MM.1S (cell line): ENCODE data around the gene CD93.

ENCODE experiments used
- DNase-seq: peaks from one replicate; pipeline ENCODE4 v3.0.0-alpha.2; 2015
- H2AFZ ChIP-seq: fragments of 300-600 bp; sonication (generic); 2 replicates; pipeline ENCODE4 v1.6.0; 2016; ENCODE audit warnings: antibody characterized with exemption, low read length
- H3F3A ChIP-seq: fragments of 300-600 bp; sonication (generic); 2 replicates; pipeline ENCODE4 v1.6.1; 2016; ENCODE audit warnings: mild to moderate bottlenecking, antibody characterized with exemption, low read length, moderate library complexity, mixed read lengths; ENCODE audit not compliant: insufficient read depth
- H3K27ac ChIP-seq: fragments of 300-600 bp; sonication (generic); 2 replicates; pipeline ENCODE4 v1.5.1; 2016; ENCODE audit warnings: mild to moderate bottlenecking, low read length
- H3K27me3 ChIP-seq: fragments of 300-600 bp; sonication (generic); replicated peaks from 2 replicates; pipeline ENCODE4 v1.6.0; 2016; ENCODE audit warnings: low read length; ENCODE audit not compliant: insufficient read depth
- H3K36me3 ChIP-seq: fragments of 300-600 bp; sonication (generic); replicated peaks from 2 replicates; pipeline ENCODE4 v1.6.1; 2016; ENCODE audit warnings: mild to moderate bottlenecking, low read length, mixed read lengths; ENCODE audit not compliant: insufficient read depth
- H3K4me1 ChIP-seq: fragments of 300-600 bp; sonication (generic); 2 replicates; pipeline ENCODE4 v1.6.1; 2016; ENCODE audit warnings: low read length, mixed read lengths
- H3K4me2 ChIP-seq: fragments of 300-600 bp; sonication (generic); 2 replicates; pipeline ENCODE4 v1.6.0; 2016; ENCODE audit warnings: low read depth, low read length
- H3K4me3 ChIP-seq: fragments of 300-600 bp; sonication (generic); 2 replicates; pipeline ENCODE4 v1.5.1; 2016; ENCODE audit warnings: low read length, mixed read lengths
- H3K79me2 ChIP-seq: fragments of 300-600 bp; sonication (generic); 2 replicates; pipeline ENCODE4 v1.6.1; 2016; ENCODE audit warnings: mixed run types, low read length, mixed read lengths
- H3K9ac ChIP-seq: fragments of 300-600 bp; sonication (generic); 2 replicates; pipeline ENCODE4 v1.6.1; 2016; ENCODE audit warnings: low read length, mixed read lengths
- H3K9me2 ChIP-seq: fragments of 300-600 bp; sonication (generic); replicated peaks from 2 replicates; pipeline ENCODE4 v1.6.1; 2016; ENCODE audit warnings: mild to moderate bottlenecking, low read length, mixed read lengths; ENCODE audit not compliant: insufficient read depth
- H3K9me3 ChIP-seq: fragments of 300-600 bp; sonication (generic); replicated peaks from 2 replicates; pipeline ENCODE4 v1.6.1; 2016; ENCODE audit warnings: mild to moderate bottlenecking, low read length, mixed read lengths; ENCODE audit not compliant: insufficient read depth
- H4K20me1 ChIP-seq: fragments of 300-600 bp; sonication (generic); 2 replicates; pipeline ENCODE4 v1.6.1; 2016; ENCODE audit warnings: mild to moderate bottlenecking, low read length, moderate library complexity, mixed read lengths; ENCODE audit not compliant: insufficient read depth
- CTCF ChIP-seq: fragments of 300-600 bp; sonication (generic); IDR thresholded peaks from 2 replicates; pipeline ENCODE4 v1.5.1; 2016; ENCODE audit warnings: antibody characterized with exemption, low read length, mixed read lengths
- EZH2 ChIP-seq: fragments of 300-600 bp; sonication (generic); optimal IDR thresholded peaks from 2 replicates; pipeline ENCODE3; 2017; ENCODE audit warnings: low read depth, mild to moderate bottlenecking, antibody characterized with exemption, low read length, mixed read lengths
- EZH2phosphoT487 ChIP-seq: fragments of 300-600 bp; sonication (generic); IDR thresholded peaks from 2 replicates; pipeline ENCODE4 v1.6.1; 2018; ENCODE audit warnings: antibody characterized with exemption, low read length

CD93 gene

GRCh38 chr20:23108871-23109270 lies 22.7 kb upstream of the CD93 start:
- Histone ChIP-seq H2AFZ (no peak overlapping the region), H3K4me3 (no peak overlapping the region), H3K9me2 (no peaks in the 10 kb centered on the region), H4K20me1 (no peaks in the 10 kb centered on the region), H3K27me3 (no peaks in the 10 kb centered on the region), H3K79me2 (no peaks in the 10 kb centered on the region), H3K36me3 (no peaks in the 10 kb centered on the region), H3F3A (no peaks in the 10 kb centered on the region), H3K4me1 (no peaks in the 10 kb centered on the region), H3K27ac (no peak overlapping the region), H3K9me3 (no peaks in the 10 kb centered on the region), H3K9ac (no peak overlapping the region), H3K4me2 (no peak overlapping the region)
- no peak for DNase-seq
- TF ChIP-seq EZH2 (no peak), CTCF (no peak), EZH2phosphoT487 (no peak)

GRCh38 chr20:23107466-23107865 lies 21.3 kb upstream of the CD93 start:
- no peaks in the 10 kb centered on the region for H3K4me1 ChIP-seq
- H3K9me3 ChIP-seq: no peaks in the 10 kb centered on the region
- no peak overlapping the region for H2AFZ ChIP-seq
- no peaks in the 10 kb centered on the region for H3F3A ChIP-seq
- no peaks in the 10 kb centered on the region for H3K79me2 ChIP-seq
- no peaks in the 10 kb centered on the region for H4K20me1 ChIP-seq
- H3K4me2 ChIP-seq: no peak overlapping the region
- H3K27ac ChIP-seq: no peak overlapping the region
- TF ChIP-seq EZH2 (no peak), CTCF (no peak), EZH2phosphoT487 (no peak)
- no peak overlapping the region for H3K9ac ChIP-seq
- no peak for DNase-seq
- no peaks in the 10 kb centered on the region for H3K9me2 ChIP-seq
- H3K4me3 ChIP-seq: no peak overlapping the region
- H3K36me3 ChIP-seq: no peaks in the 10 kb centered on the region
- no peaks in the 10 kb centered on the region for H3K27me3 ChIP-seq

- Histone ChIP-seq H3F3A (no peaks in the 10 kb centered on the region), H3K79me2 (no peaks in the 10 kb centered on the region), H3K27me3 (no peaks in the 10 kb centered on the region), H3K27ac (no peak overlapping the region), H3K9me2 (no peaks in the 10 kb centered on the region), H3K4me2 (no peak overlapping the region), H3K9ac (no peak overlapping the region), H3K36me3 (no peaks in the 10 kb centered on the region), H3K4me1 (no peaks in the 10 kb centered on the region), H4K20me1 (no peaks in the 10 kb centered on the region), H3K9me3 (no peaks in the 10 kb centered on the region), H2AFZ (no peak overlapping the region), H3K4me3 (no peak overlapping the region)
- TF ChIP-seq CTCF (no peak), EZH2phosphoT487 (no peak), EZH2 (no peak)
- DNase-seq: no peak
These were observed 20.2 kb upstream of the CD93 start for GRCh38 chr20:23106271-23106851.
